Measurements from ENCODE around the gene ADAM8.

ADAM8 gene

GRCh38 chr10:133277993-133278576, 1.4 kb upstream of the ADAM8 start:
- Mint-ChIP-seq H3K4me1 (peaks cover 35% of the 10 kb centered on the region), H3K27ac (peak overlapping the region; percentile 77), H3K4me3 (peak overlapping the region; percentile 64), H3K9me3 (no peaks in the 10 kb centered on the region), H3K27me3 (ENCODE audit: low read depth, poor library complexity) (peaks cover 13% of the 10 kb centered on the region), H3K36me3 (ENCODE audit: low read depth) (peaks cover 11% of the 10 kb centered on the region)
- TF ChIP-seq CTCF (IDR thresholded peaks at IDR 0.05) = no peak
- no peak for DNase-seq

GRCh38 chr10:133277277-133277992, 767 bp upstream of the ADAM8 start:
- DNase-seq = no peak

GRCh38 chr10:133276100-133276434, 601 bp downstream of the ADAM8 start:
- H3K9me3 Mint-ChIP-seq = no peaks in the 10 kb centered on the region
- H3K27ac Mint-ChIP-seq = no peak overlapping the region
- DNase-seq = no peak
- H3K27me3 Mint-ChIP-seq (ENCODE audit: low read depth, poor library complexity) = peaks cover 13% of the 10 kb centered on the region
- no peaks in the 10 kb centered on the region for H3K36me3 Mint-ChIP-seq (ENCODE audit: low read depth)
- H3K4me3 Mint-ChIP-seq = peak overlapping the region; percentile 5
- TF ChIP-seq CTCF (IDR thresholded peaks at IDR 0.05) = no peak
- peaks cover 35% of the 10 kb centered on the region for H3K4me1 Mint-ChIP-seq

More at GRCh38 chr10:133277277-133277992, 767 bp upstream of the ADAM8 start:
- Mint-ChIP-seq H3K4me3 (no peak overlapping the region), H3K9me3 (no peaks in the 10 kb centered on the region), H3K36me3 (ENCODE audit: low read depth) (peaks cover 8% of the 10 kb centered on the region), H3K27ac (no peak overlapping the region), H3K4me1 (peaks cover 35% of the 10 kb centered on the region), H3K27me3 (ENCODE audit: low read depth, poor library complexity) (peaks cover 13% of the 10 kb centered on the region)
- no peak for TF ChIP-seq CTCF (IDR thresholded peaks at IDR 0.05)

GRCh38 chr10:133275684-133276092, 980 bp downstream of the ADAM8 start:
- DNase-seq = no peak
- H3K27ac Mint-ChIP-seq = no peak overlapping the region
- H3K4me3 Mint-ChIP-seq = peak overlapping the region; percentile 5
- H3K9me3 Mint-ChIP-seq = no peaks in the 10 kb centered on the region
- H3K4me1 Mint-ChIP-seq = peaks cover 35% of the 10 kb centered on the region
- H3K36me3 Mint-ChIP-seq (ENCODE audit: low read depth) = no peaks in the 10 kb centered on the region
- peaks cover 13% of the 10 kb centered on the region for H3K27me3 Mint-ChIP-seq (ENCODE audit: low read depth, poor library complexity)
- no peak for TF ChIP-seq CTCF (IDR thresholded peaks at IDR 0.05)

GRCh38 chr10:133274751-133275683, 1.7 kb downstream of the ADAM8 start:
- no peaks in the 10 kb centered on the region for H3K9me3 Mint-ChIP-seq
- H3K36me3 Mint-ChIP-seq (ENCODE audit: low read depth) = no peaks in the 10 kb centered on the region
- TF ChIP-seq CTCF (IDR thresholded peaks at IDR 0.05) = no peak
- H3K4me1 Mint-ChIP-seq = peaks cover 35% of the 10 kb centered on the region
- H3K27me3 Mint-ChIP-seq (ENCODE audit: low read depth, poor library complexity) = peaks cover 13% of the 10 kb centered on the region
- no peak overlapping the region for H3K4me3 Mint-ChIP-seq
- no peak overlapping the region for H3K27ac Mint-ChIP-seq
- DNase-seq = no peak
